ENCODE results near the gene FAM227B. TPM values are rescaled to one million over a fixed set of nuclear protein-coding genes. Genes with fewer than 3 reads are reported as not detected.

The FAM227B gene
- total and polyA plus RNA-seq, 7 donors: 2.7 to 11.9 (median 6.9) TPM

DNA sequence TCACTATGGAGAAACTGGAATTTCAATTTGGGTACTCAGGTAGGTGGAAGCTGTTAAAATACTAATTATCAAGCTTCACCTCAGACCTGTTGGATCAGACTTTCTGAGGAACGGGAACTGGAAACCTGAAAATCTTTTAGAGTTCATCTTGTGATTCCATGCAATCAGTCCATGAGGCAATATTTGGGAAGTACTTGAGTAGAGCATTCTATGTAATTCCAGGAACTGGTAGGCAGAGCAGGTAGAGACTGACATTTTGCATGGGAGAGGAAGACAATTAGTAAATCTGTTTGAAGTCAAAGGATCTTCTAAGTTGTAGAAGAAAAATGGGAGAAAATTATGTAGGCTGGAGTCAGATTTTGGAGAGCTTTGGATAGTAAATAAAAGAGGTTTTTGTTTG is 154.5 kb downstream of the FAM227B start:
- no peak for TF ChIP-seq CTCF (IDR thresholded peaks at IDR 0.05)
- Histone ChIP-seq H3K4me1 (no peaks in the 10 kb centered on the region), H3K9me3 (no peaks in the 10 kb centered on the region), H3K36me3 (ENCODE audit: insufficient read depth in 1 of 2, low read depth in 1 of 2) (no peaks in the 10 kb centered on the region), H3K4me3 (no peak overlapping the region), H3K27me3 (ENCODE audit: insufficient read depth in 3 of 3, low read length in 2 of 3) (no peaks in the 10 kb centered on the region), H3K27ac (no peak overlapping the region)
- intact Hi-C loops (cut with DNase I): no loop called here
- 83 to 97% (median 95%) methylated on average over 1 of the region's 1 CpG for WGBS, 3 donors
- ATAC-seq (no peak), DNase-seq (no peak)

DNA sequence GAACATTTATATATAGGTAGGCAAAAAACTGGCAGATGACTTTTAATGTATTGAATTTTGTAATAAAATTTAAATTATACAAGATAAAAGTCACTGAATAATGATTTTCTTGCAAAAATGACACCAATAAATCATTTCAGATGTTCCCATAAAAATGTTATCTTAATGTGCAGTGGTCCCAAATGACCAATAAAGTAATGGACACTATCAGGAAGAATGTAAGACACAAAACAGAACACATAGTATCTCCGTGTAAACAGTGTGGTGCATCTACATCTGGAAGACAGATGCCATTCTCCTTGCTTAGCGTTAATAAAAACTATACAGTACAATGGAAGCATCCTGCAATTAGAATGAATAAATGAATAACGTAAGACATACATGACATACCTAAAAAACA is 156.1 kb downstream of the FAM227B start:
- H3K36me3 ChIP-seq (ENCODE audit: insufficient read depth in 1 of 2, low read depth in 1 of 2): no peaks in the 10 kb centered on the region
- DNase-seq (no peak), ATAC-seq (no peak)
- no peaks in the 10 kb centered on the region for H3K27me3 ChIP-seq (ENCODE audit: insufficient read depth in 3 of 3, low read length in 2 of 3)
- H3K4me3 ChIP-seq: no peak overlapping the region
- H3K9me3 ChIP-seq: no peaks in the 10 kb centered on the region
- no peak for TF ChIP-seq CTCF (IDR thresholded peaks at IDR 0.05)
- H3K4me1 ChIP-seq: no peaks in the 10 kb centered on the region
- no peak overlapping the region for H3K27ac ChIP-seq
- intact Hi-C loops (cut with DNase I): no loop called here
- 88 to 90% (median 90%) methylated on average over 3 of the region's 3 CpGs for WGBS, 3 donors

- no peak overlapping the region for H3K27ac ChIP-seq
- no peak for TF ChIP-seq CTCF (IDR thresholded peaks at IDR 0.05)
- H3K9me3 ChIP-seq: no peaks in the 10 kb centered on the region
- H3K4me3 ChIP-seq: no peak overlapping the region
- no peaks in the 10 kb centered on the region for H3K36me3 ChIP-seq (ENCODE audit: insufficient read depth in 1 of 2, low read depth in 1 of 2)
- H3K27me3 ChIP-seq (ENCODE audit: insufficient read depth in 3 of 3, low read length in 2 of 3): no peaks in the 10 kb centered on the region
- no peaks in the 10 kb centered on the region for H3K4me1 ChIP-seq
- 48 to 60% (median 50%) methylated on average over 2 of the region's 2 CpGs for WGBS, 3 donors
- intact Hi-C loops (cut with DNase I): no loop called here
- DNase-seq (no peak), ATAC-seq (no peak)
Observed at GRCh38 chr15:49462232-49462844, 158.3 kb downstream of the FAM227B start.

DNA sequence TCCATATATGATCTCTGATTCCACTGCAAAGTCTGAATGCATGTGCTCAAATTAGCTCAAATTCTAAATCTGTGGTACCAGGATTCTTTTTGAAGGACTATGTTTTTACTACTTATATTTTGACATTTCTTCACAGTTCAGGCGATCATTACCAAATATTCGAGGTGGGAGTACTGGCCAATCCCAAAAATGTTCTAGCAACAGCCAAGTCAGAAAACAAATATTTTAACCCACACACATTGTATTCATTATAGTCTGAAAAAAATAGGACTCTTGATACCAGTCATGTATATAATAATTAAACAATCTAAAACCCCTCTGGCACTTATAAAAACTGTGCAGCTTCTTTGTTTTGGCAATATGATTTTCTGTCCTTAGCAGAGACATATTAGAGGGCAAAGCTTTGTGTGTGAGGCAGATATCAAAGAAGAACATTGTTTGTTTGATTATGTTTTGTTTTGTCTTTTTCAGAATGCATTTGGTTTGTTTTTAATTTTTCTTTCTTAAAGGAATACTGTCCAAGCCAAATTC is 160.1 kb downstream of the FAM227B start:
- no peak for TF ChIP-seq CTCF (IDR thresholded peaks at IDR 0.05)
- Histone ChIP-seq H3K27ac (no peak overlapping the region), H3K9me3 (no peaks in the 10 kb centered on the region), H3K36me3 (ENCODE audit: insufficient read depth in 1 of 2, low read depth in 1 of 2) (no peaks in the 10 kb centered on the region), H3K27me3 (ENCODE audit: insufficient read depth in 3 of 3, low read length in 2 of 3) (no peaks in the 10 kb centered on the region), H3K4me1 (no peaks in the 10 kb centered on the region), H3K4me3 (no peak overlapping the region)
- ATAC-seq (no peak), DNase-seq (no peak)
- 61 to 68% (median 66%) methylated on average over 2 of the region's 2 CpGs for WGBS, 3 donors
- intact Hi-C loops (cut with DNase I): no loop called here

DNA sequence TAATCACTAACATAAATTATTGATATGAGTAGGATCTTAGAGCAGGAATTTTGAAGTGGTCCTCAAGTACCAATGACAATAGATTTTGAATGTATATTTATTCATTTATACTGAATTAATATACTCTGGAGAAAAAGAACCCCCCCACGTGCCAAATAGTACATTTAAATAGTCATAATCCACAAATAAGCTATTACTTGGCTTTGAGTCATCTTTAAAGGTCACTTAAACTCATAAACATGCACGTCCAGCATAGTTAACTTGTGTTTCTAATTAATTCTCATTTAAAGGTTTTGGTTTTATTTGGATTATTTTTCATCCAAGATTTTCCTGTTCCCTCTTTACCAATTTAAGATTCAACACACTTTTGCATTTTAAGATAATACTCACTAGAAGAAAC is 162.5 kb downstream of the FAM227B start:
- intact Hi-C loops (cut with DNase I): no loop called here
- ATAC-seq: no peak
- no peak overlapping the region for H3K27ac ChIP-seq

More for the DNA sequence above, 162.5 kb downstream of the FAM227B start:
- H3K4me1 ChIP-seq: no peaks in the 10 kb centered on the region
- 17 to 19% (median 17%) methylated on average over 2 of the region's 2 CpGs for WGBS, 3 donors
- DNase-seq: no peak
- H3K27me3 ChIP-seq (ENCODE audit: insufficient read depth in 3 of 3, low read length in 2 of 3): no peaks in the 10 kb centered on the region
- no peaks in the 10 kb centered on the region for H3K36me3 ChIP-seq (ENCODE audit: insufficient read depth in 1 of 2, low read depth in 1 of 2)
- no peak overlapping the region for H3K4me3 ChIP-seq
- no peaks in the 10 kb centered on the region for H3K9me3 ChIP-seq
- no peak for TF ChIP-seq CTCF (IDR thresholded peaks at IDR 0.05)
